NOMO-1 treated with DMSO at 0.1 percent for 48 hours (cell line): ENCODE measurements around the gene DTNA.

Experiments
- DNase-seq: peaks from one replicate; lab custom pipeline; 2025; ENCODE audit not compliant: unreplicated experiment; lab: John Stamatoyannopoulos, UW

DTNA gene

GRCh38 chr18:34767601-34768027 is 57.5 kb downstream of the DTNA start:
- DNase-seq, result no peak

- no peak for DNase-seq
These were observed 61.9 kb downstream of the DTNA start for GRCh38 chr18:34771958-34772357.

GRCh38 chr18:34772887-34773286 is 62.8 kb downstream of the DTNA start:
- peak; percentile 45 for DNase-seq

GRCh38 chr18:34773378-34773777 is 63.3 kb downstream of the DTNA start:
- no peak for DNase-seq

GRCh38 chr18:34773961-34774766 is 64.1 kb downstream of the DTNA start:
- DNase-seq, result no peak

- no peak for DNase-seq
These were observed 65.4 kb downstream of the DTNA start for GRCh38 chr18:34775461-34775860.

GRCh38 chr18:34779112-34779511 is 69.0 kb downstream of the DTNA start:
- DNase-seq, result no peak

GRCh38 chr18:34780856-34781255 is 70.8 kb downstream of the DTNA start:
- no peak for DNase-seq

GRCh38 chr18:34783501-34783900 is 73.4 kb downstream of the DTNA start:
- no peak for DNase-seq

- DNase-seq, result no peak
These were observed 76.2 kb downstream of the DTNA start for GRCh38 chr18:34786162-34786741.

GRCh38 chr18:34787931-34788532 is 77.9 kb downstream of the DTNA start:
- peak; percentile 56 for DNase-seq

GRCh38 chr18:34789768-34790344 is 79.8 kb downstream of the DTNA start:
- DNase-seq, result peak; percentile 15

GRCh38 chr18:34794348-34794747 is 84.2 kb downstream of the DTNA start:
- DNase-seq, result no peak

- no peak for DNase-seq
These were observed 85.1 kb downstream of the DTNA start for GRCh38 chr18:34795070-34795732.

- no peak for DNase-seq
These were observed 86.0 kb downstream of the DTNA start for GRCh38 chr18:34796035-34796657.

GRCh38 chr18:34799291-34799690 is 89.2 kb downstream of the DTNA start:
- DNase-seq, result no peak

GRCh38 chr18:34800381-34800780 is 90.3 kb downstream of the DTNA start:
- no peak for DNase-seq

GRCh38 chr18:34801774-34802173 is 91.7 kb downstream of the DTNA start:
- no peak for DNase-seq

GRCh38 chr18:34802959-34803358 is 92.9 kb downstream of the DTNA start:
- DNase-seq, result no peak

- DNase-seq, result no peak
These were observed 93.8 kb downstream of the DTNA start for GRCh38 chr18:34803877-34804400.
